WI38 (cell line): ENCODE measurements around the gene ABCA4.

Experiments
- H3K4me3 ChIP-seq: 2 replicates; pipeline ENCODE4 v1.5.1; 2011; ENCODE audit warnings: low read depth, mild to moderate bottlenecking, control low read depth, low read length
- TF ChIP-seq, protein P1 (sequence below): IDR thresholded peaks from 2 replicates; pipeline ENCODE4 v1.5.1; 2012; ENCODE audit warnings: low read depth, mild to moderate bottlenecking, control low read depth, low read length

Gene ABCA4

GRCh38 chr1:94079989-94080388 lies 41.0 kb downstream of the ABCA4 start:
- TF ChIP-seq, protein P1, sequence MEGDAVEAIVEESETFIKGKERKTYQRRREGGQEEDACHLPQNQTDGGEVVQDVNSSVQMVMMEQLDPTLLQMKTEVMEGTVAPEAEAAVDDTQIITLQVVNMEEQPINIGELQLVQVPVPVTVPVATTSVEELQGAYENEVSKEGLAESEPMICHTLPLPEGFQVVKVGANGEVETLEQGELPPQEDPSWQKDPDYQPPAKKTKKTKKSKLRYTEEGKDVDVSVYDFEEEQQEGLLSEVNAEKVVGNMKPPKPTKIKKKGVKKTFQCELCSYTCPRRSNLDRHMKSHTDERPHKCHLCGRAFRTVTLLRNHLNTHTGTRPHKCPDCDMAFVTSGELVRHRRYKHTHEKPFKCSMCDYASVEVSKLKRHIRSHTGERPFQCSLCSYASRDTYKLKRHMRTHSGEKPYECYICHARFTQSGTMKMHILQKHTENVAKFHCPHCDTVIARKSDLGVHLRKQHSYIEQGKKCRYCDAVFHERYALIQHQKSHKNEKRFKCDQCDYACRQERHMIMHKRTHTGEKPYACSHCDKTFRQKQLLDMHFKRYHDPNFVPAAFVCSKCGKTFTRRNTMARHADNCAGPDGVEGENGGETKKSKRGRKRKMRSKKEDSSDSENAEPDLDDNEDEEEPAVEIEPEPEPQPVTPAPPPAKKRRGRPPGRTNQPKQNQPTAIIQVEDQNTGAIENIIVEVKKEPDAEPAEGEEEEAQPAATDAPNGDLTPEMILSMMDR = no peak
- no peak overlapping the region for H3K4me3 ChIP-seq

GRCh38 chr1:94079080-94079940 lies 41.6 kb downstream of the ABCA4 start:
- TF ChIP-seq, protein P1 = no peak
- no peak overlapping the region for H3K4me3 ChIP-seq

- TF ChIP-seq, protein P1 = no peak
These were observed 48.0 kb downstream of the ABCA4 start for GRCh38 chr1:94072840-94073522.

DNA sequence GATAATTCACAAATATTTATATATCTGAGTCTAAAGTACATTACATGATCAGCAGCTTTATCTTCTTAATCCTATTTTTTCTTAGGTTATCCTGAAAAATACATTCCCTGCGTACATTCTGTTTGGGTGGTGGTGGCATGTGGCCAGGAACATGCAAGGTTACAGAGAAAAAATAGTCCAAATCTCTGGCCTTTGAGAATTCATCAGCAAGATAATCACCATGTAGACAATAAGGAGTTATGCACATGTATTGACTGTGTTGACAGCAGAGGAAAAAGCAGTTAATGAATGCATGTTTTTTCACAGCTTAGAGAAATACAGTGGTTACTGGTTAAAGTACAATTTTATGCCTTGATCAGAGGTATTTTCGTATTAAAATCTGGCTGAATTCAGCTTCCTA lies 49.0 kb downstream of the ABCA4 start:
- TF ChIP-seq, protein P1 = no peak

More at GRCh38 chr1:94072840-94073522, 48.0 kb downstream of the ABCA4 start:
- no peak overlapping the region for H3K4me3 ChIP-seq

GRCh38 chr1:94071391-94071790 lies 49.6 kb downstream of the ABCA4 start:
- TF ChIP-seq, protein P1 = no peak
- H3K4me3 ChIP-seq = no peak overlapping the region

More for the DNA sequence above, 49.0 kb downstream of the ABCA4 start:
- no peak overlapping the region for H3K4me3 ChIP-seq

DNA sequence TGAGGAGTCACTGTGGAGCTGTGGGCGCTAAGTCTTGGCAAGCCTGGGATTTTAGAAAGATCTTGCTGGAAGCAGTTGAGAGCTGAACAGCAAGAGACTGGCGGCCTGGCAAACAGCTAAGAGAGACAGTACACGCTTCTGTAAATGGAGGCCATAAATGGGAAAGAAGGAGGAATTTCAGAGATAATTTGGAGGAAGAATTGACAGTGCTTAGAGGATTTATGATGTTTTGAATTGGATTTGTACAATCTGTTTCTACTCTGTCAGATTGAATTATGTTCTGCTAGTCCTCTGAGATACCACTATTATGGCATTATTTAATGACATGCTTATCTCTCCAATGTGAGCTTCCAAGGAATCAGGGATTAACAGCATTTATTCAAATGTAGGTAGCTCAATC lies 50.1 kb downstream of the ABCA4 start:
- TF ChIP-seq, protein P1 = no peak
- no peak overlapping the region for H3K4me3 ChIP-seq

GRCh38 chr1:94069919-94070285 lies 51.0 kb downstream of the ABCA4 start:
- H3K4me3 ChIP-seq = no peak overlapping the region
- TF ChIP-seq, protein P1 = no peak
